NK-92 treated with Interleukin-12 subunit alpha and Interleukin-12 subunit beta, amount 100 ng/mL, for 24 hours (cell line): Measurements from ENCODE around the gene LZIC.

ENCODE experiments used
- DNase-seq: peaks from one replicate; lab custom pipeline; 2025; lab: John Stamatoyannopoulos, UW

LZIC gene

DNA sequence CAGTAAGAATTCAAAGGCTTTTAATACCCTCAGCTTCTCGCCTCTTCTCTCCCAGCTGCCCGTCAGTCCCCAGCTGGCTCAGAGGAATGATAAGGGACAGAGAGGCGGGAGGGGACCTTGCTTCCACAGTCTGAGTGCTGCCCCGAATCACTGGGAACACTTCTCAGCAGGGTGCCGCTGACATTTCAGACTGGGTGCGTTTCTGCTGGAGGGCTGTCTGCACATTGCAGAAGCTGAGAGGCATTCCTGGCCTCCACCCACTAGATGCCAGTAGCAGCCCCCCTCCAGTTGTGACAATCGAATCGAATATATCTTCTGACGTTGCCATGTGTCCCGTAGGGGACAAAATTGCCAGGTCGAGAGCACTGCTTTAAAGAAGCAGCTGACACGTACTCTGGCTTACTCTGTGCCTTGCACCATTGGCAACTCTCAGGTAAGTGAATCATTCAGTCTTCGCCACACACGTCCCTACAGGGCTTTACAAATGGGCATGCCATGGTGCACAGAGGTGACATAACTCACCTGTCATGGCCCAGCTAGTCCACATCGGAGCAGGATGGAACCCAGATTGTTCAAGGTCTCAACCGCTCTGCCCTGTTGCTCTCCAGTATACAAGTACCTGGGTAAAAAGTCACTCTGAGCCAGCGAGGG is 57.0 kb downstream of the LZIC start:
- DNase-seq: no peak

DNA sequence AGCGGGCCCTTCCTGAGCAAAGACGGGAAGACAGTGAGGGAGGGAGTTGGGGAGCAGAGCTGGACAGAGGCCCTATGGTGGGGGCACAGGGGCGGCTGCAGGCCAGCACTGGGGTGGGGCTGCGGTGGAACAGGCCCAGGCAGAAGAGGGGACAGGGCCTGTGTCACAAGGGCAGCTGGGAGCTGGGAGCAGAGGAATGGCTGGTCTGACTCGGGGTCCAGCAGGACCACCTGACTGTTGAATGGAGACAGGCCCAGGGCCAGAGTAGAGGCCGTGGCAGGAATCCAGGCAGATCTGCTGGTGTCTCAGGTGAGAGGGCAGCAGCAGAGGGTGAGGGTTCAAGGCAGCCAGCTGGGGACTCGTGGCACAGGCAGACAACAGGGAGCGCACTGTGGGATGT is 58.4 kb downstream of the LZIC start:
- no peak for DNase-seq

DNA sequence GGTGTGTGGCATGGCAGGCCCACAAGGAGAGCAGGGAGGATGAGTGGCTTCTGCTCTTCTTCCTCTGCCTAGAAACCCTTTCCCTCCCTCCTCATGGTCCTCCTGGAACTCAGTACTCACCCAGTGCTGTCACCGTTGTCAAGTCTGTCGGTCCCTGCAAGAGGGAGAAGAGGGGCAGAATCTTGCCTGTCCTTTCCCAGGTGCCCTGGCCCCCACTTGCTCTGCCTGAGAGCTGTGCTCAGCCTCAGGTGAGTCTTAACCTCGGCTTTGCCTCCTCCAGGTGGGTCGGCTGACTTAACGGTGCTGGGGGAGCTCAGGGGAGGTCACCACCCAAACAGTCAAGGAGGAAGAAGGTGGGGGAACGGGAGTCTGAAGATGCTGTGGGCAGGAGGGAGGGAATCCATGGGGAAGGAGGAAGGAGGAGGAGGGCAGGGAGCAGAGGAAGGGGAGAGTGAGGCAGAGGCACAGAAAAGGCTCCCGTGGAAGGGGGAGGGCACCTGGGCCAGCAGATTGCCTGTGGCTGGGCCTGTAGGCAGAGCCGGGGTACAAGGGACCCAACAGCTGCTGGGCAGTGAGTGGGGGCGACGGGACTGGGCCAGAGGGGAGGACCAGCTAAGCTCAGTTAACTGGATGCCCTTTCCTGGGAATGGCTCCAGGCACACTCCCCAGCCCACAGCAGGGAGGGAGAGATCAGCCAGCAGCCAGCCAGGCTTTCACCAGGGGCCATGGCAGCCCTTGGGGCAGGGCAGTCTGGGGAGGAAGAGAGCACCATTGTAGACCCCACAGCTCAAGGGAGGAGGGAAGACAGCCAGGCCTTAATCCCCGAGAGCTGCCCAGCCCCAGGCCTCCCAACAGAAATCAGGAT is 59.4 kb downstream of the LZIC start:
- no peak for DNase-seq

- no peak for DNase-seq
Measured at GRCh38 chr1:9882945-9883303, 60.3 kb downstream of the LZIC start.

DNA sequence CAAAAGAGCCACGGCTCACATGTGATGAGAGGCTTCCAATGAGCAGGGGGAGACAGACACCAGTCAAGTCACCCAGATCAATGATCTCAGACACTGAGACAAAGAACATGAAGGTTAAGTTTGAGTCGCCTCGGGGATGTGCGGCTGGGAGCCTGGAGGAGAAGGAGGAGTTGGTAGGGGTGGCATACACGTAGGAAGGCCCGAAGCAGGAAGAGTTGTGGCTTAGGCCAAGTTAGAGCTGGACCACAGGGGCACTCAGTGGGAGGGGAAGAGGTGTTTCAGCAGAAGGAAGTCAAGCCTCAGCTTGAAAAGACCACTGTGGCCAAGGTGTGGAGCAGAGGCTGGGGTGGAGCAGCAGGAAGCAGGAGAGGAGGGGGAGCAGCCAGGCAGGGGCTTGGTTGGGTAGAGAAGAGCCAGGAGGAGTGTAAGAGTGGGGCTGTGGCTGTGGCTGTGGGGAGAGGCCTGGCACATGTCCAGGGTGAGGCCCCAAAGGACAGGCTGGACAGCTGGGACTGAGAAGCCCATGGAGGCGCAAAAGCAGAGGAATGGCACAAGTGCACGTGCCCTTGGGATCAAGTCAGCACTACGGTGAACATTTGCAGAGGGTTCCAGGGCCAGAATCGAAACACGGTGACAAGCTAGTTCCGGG is 60.8 kb downstream of the LZIC start:
- peak; percentile 47 for DNase-seq

GRCh38 chr1:9881838-9882249 is 61.3 kb downstream of the LZIC start:
- DNase-seq: no peak
